T-helper 1 cell (primary cell): ENCODE measurements around the gene CD82.
"Not testable (repeated sequence)": the region's sequence is repeated elsewhere in the genome, so short reads cannot be mapped to it uniquely, and the experiment has no call there.

Source experiments
- DNase-seq, 5 donors: peaks; one replicate each; pipeline ENCODE4 v3.0.0-alpha.2; 2012 to 2020

The CD82 gene

GRCh38 chr11:44634401-44635281 lies 69.2 kb downstream of the CD82 start:
- no peak for DNase-seq

GRCh38 chr11:44637487-44637886 lies 72.0 kb downstream of the CD82 start:
- no peak for DNase-seq

GRCh38 chr11:44638032-44638431 lies 72.6 kb downstream of the CD82 start:
- no peak for DNase-seq

- DNase-seq = no peak
Measured at GRCh38 chr11:44643217-44643616, 77.8 kb downstream of the CD82 start.

- DNase-seq = no peak
Measured at GRCh38 chr11:44645827-44646226, 80.4 kb downstream of the CD82 start.

- DNase-seq = not testable (repeated sequence)
Measured at GRCh38 chr11:44647255-44647955, 81.9 kb downstream of the CD82 start.

GRCh38 chr11:44648109-44648508 lies 82.6 kb downstream of the CD82 start:
- no peak for DNase-seq

GRCh38 chr11:44651535-44652155 lies 86.2 kb downstream of the CD82 start:
- no peak for DNase-seq

GRCh38 chr11:44652901-44653644 lies 87.6 kb downstream of the CD82 start:
- no peak for DNase-seq

- DNase-seq = no peak
Measured at GRCh38 chr11:44654057-44654456, 88.6 kb downstream of the CD82 start.

- no peak for DNase-seq
Measured at GRCh38 chr11:44654596-44654995, 89.1 kb downstream of the CD82 start.

- no peak for DNase-seq
Measured at GRCh38 chr11:44657836-44658505, 92.5 kb downstream of the CD82 start.

- peak in 2 of 5 donors; percentile 13 to 32 for DNase-seq
Measured at GRCh38 chr11:44658506-44658850, 93.0 kb downstream of the CD82 start.

- no peak for DNase-seq
Measured at GRCh38 chr11:44659641-44660040, 94.2 kb downstream of the CD82 start.

GRCh38 chr11:44660535-44660934 lies 95.1 kb downstream of the CD82 start:
- DNase-seq = not testable (repeated sequence)

- no peak for DNase-seq
Measured at GRCh38 chr11:44661311-44661717, 95.9 kb downstream of the CD82 start.
